SK-N-SH (cell line): ENCODE data around the gene FGF18. TPM values are rescaled to one million over a fixed set of nuclear protein-coding genes. Genes with fewer than 3 reads are reported as not detected.
A peak's percentile ranks its signal among the peaks of the same experiment; 100 is the strongest.

ENCODE experiments used
- CTCF ChIA-PET: fragments of 300-600, 350-600 bp; formaldehyde crosslinking; extraction: SDS; loops from one replicate; lab custom pipeline; 2021; lab: Yijun Ruan, JAX
- POLR2A ChIA-PET: fragments of 350-600 bp; sonication (Branson Sonifier 250); formaldehyde crosslinking; extraction: SDS; loops from one replicate; lab custom pipeline; 2020; ENCODE audit warnings: antibody characterized with exemption, inconsistent platforms; lab: Yijun Ruan, JAX
- DNase-seq: peaks from one replicate; pipeline ENCODE4 v3.0.0; 2012
- H2AFZ ChIP-seq: fragments of 200-600 bp; sonication (generic); 2 replicates; pipeline ENCODE4 v1.8.1; 2016; ENCODE audit warnings: antibody characterized with exemption, mild to moderate bottlenecking, low read depth
- H3F3A ChIP-seq: fragments of 200-600 bp; sonication (generic); replicated peaks from 2 replicates; pipeline ENCODE3; 2016; ENCODE audit warnings: antibody characterized with exemption, mild to moderate bottlenecking; ENCODE audit not compliant: insufficient read depth
- H3K27ac ChIP-seq, 2 experiments: fragments of 200-500 bp in 1 of 2; fragments of 200-600 bp in 1 of 2; sonication (Bioruptor generic) in 1 of 2; sonication (generic), shearing (Covaris generic) in 1 of 2; 2 replicates each; pipeline versions ENCODE4 v1.5.1 to v1.6.1; 2014 to 2016; ENCODE audit warnings: low read depth in 2 of 2, inconsistent platforms in 1 of 2, low read length in 1 of 2, mild to moderate bottlenecking in 1 of 2, mixed read lengths in 1 of 2
- H3K27me3 ChIP-seq: fragments of 200-600 bp; sonication (generic), shearing (Covaris generic); 2 replicates; pipeline ENCODE4 v1.6.1; 2016; ENCODE audit warnings: mixed run types; ENCODE audit not compliant: insufficient read depth
- H3K36me3 ChIP-seq, 2 experiments: fragments of 200-500 bp in 1 of 2; fragments of 200-600 bp in 1 of 2; sonication (Bioruptor generic) in 1 of 2; sonication (generic) in 1 of 2; replicated peaks in 1 of 2; 2 replicates each; pipeline versions ENCODE3 to v1.5.1; 2014 to 2016; ENCODE audit warnings: low read length in 1 of 2, mild to moderate bottlenecking in 1 of 2; ENCODE audit not compliant: insufficient read depth in 2 of 2, control insufficient read depth in 1 of 2
- H3K4me1 ChIP-seq, 2 experiments: fragments of 200-500 bp in 1 of 2; fragments of 200-600 bp in 1 of 2; sonication (Bioruptor generic) in 1 of 2; sonication (generic), shearing (Covaris generic) in 1 of 2; 2 replicates each; pipeline versions ENCODE4 v1.5.1 to v1.6.1; 2014 to 2016; ENCODE audit warnings: low read depth in 1 of 2, low read length in 1 of 2, mixed run types in 1 of 2; ENCODE audit not compliant: insufficient read depth in 2 of 2, control insufficient read depth in 1 of 2
- H3K4me2 ChIP-seq: fragments of 200-600 bp; sonication (generic), shearing (Covaris generic); 2 replicates; pipeline ENCODE4 v1.6.1; 2017; ENCODE audit warnings: mixed run types
- H3K4me3 ChIP-seq, 2 experiments: fragments of 200-500 bp in 1 of 2; fragments of 200-600 bp in 1 of 2; sonication (Bioruptor generic) in 1 of 2; sonication (generic), shearing (Covaris generic) in 1 of 2; 2 replicates each; pipeline versions ENCODE4 v1.5.1 to v1.8.1; 2014 to 2016; ENCODE audit warnings: low read depth in 2 of 2, inconsistent platforms in 1 of 2, low read length in 1 of 2, mild to moderate bottlenecking in 1 of 2, mixed read lengths in 1 of 2, moderate library complexity in 1 of 2
- H3K79me2 ChIP-seq: fragments of 200-600 bp; sonication (generic); 2 replicates; pipeline ENCODE4 v1.8.1; 2017; ENCODE audit warnings: mild to moderate bottlenecking; ENCODE audit not compliant: insufficient read depth
- H3K9ac ChIP-seq: fragments of 200-600 bp; sonication (generic); 2 replicates; pipeline ENCODE4 v1.6.1; 2017; ENCODE audit warnings: mixed run types
- H3K9me2 ChIP-seq: fragments of 200-600 bp; sonication (generic); 2 replicates; pipeline ENCODE4 v1.6.1; 2017; ENCODE audit warnings: mixed run types
- H3K9me3 ChIP-seq: fragments of 200-600 bp; sonication (generic); 2 replicates; pipeline ENCODE4 v1.6.1; 2017; ENCODE audit warnings: mixed run types, mild to moderate bottlenecking, moderate library complexity
- H4K20me1 ChIP-seq: fragments of 200-600 bp; sonication (generic); 2 replicates; pipeline ENCODE4 v1.6.1; 2017; ENCODE audit warnings: mild to moderate bottlenecking, mixed run types; ENCODE audit not compliant: insufficient read depth
- CHD2 ChIP-seq: fragments of 150-350 bp; IDR thresholded peaks from 2 replicates; pipeline ENCODE4 v1.6.1; 2018; ENCODE audit warnings: low read length; ENCODE audit not compliant: partially characterized antibody
- ELF1 ChIP-seq: IDR thresholded peaks from 2 replicates; pipeline ENCODE4 v1.4.0; 2012
- FOSL2 ChIP-seq: IDR thresholded peaks from 2 replicates; pipeline ENCODE4 v1.4.0; 2012; ENCODE audit warnings: low read depth, mild to moderate bottlenecking, moderate library complexity, borderline replicate concordance
- GATA2 ChIP-seq: sonication (generic); formaldehyde crosslinking; IDR thresholded peaks from 2 replicates; pipeline ENCODE4 v1.5.0; 2020; ENCODE audit warnings: mild to moderate bottlenecking, missing genetic modification reagents
- JUND ChIP-seq: IDR thresholded peaks from 2 replicates; pipeline ENCODE4 v1.4.0; 2012
- NFIC ChIP-seq: IDR thresholded peaks from 2 replicates; pipeline ENCODE4 v1.4.0; 2012; ENCODE audit warnings: borderline replicate concordance
- RAD21 ChIP-seq: IDR thresholded peaks from 2 replicates; pipeline ENCODE4 v1.6.1; 2012; ENCODE audit warnings: mild to moderate bottlenecking, low read length
- RXRA ChIP-seq: IDR thresholded peaks from 2 replicates; pipeline ENCODE4 v1.4.0; 2012; ENCODE audit warnings: low read depth, mild to moderate bottlenecking, borderline replicate concordance
- SIN3A ChIP-seq: IDR thresholded peaks from 2 replicates; pipeline ENCODE4 v1.6.1; 2012; ENCODE audit warnings: low read depth, mild to moderate bottlenecking, low read length, moderate library complexity, borderline replicate concordance
- TAF1 ChIP-seq: IDR thresholded peaks from 2 replicates; pipeline ENCODE4 v1.6.1; 2012; ENCODE audit warnings: low read depth, mild to moderate bottlenecking, low read length, moderate library complexity, borderline replicate concordance
- TCF12 ChIP-seq: IDR thresholded peaks from 2 replicates; pipeline ENCODE4 v1.4.0; 2012
- TEAD4 ChIP-seq: IDR thresholded peaks from 2 replicates; pipeline ENCODE4 v1.4.0; 2012; ENCODE audit warnings: mild to moderate bottlenecking, borderline replicate concordance; ENCODE audit not compliant: insufficient read depth
- YY1 ChIP-seq: IDR thresholded peaks from 2 replicates; pipeline ENCODE4 v1.4.0; 2012; ENCODE audit warnings: low read depth, mild to moderate bottlenecking
- WGBS: methylation state at CpG from one replicate; pipeline ENCODE4 v1.1.6; 2017; ENCODE audit warnings: low lambda C conversion rate; 5-methylcytosine and 5-hydroxymethylcytosine counted together
- polyA plus RNA-seq, 3 experiments: library from polyadenylated mRNA; depleted of rRNA; stranded (reverse); fragments of >200 nt; gene quantifications; 2 replicates each; pipeline ENCODE4 v1.2.3, GENCODE V29; 2012
- TF ChIP-seq, protein P1 (sequence below): IDR thresholded peaks from 2 replicates; pipeline ENCODE4 v1.4.0; 2012; ENCODE audit warnings: low read depth

FGF18 gene
- polyA plus RNA-seq, 1 of the 3 experiments (the other 2 are of a cell fraction): 0.89 TPM

DNA sequence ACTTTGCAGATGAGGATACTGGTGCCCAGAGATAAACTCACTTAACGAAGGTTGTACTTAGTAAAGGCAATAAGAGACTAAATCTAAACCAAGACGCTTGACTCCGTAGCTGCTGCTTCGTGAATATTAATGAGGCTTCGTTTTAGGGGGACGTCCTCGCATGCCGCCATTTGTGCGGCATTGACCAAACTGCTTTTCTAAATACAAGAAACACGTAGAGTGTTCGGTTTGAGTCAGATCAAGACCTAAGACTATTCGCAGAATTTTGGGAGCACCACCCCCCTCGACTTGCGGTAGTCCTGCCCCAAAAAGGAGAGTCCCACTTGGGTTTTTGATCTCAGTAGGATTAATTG lies 30.7 kb upstream of the FGF18 start:
- H3K9me2 ChIP-seq: no peaks in the 10 kb centered on the region
- H3K4me3 ChIP-seq: peak overlapping the region; percentile 68 to 82
- peaks cover 61% of the 10 kb centered on the region for H3K79me2 ChIP-seq
- peaks cover 7 to 16% of the 10 kb centered on the region in 2 experiments; a peak in 3 of 4 replicates for H3K4me1 ChIP-seq
- H3K9ac ChIP-seq: peak overlapping the region; percentile 85
- ChIA-PET CTCF (interaction anchor here (1.2 kb wide), 1 partner anchor 46 kb away, joined by 6 read pairs; no protein-coding TSS in a partner anchor), POLR2A (interaction anchor here (0.7 to 2.3 kb wide), 5 partner anchors 12 to 400 kb away, joined by 3 to 9 read pairs (median 4); partner anchors contain the start of gene TLX3)
- no peak overlapping the region for H2AFZ ChIP-seq
- WGBS: under 1% methylated on average over 14 of the region's 14 CpGs
- peaks cover 59% of the 10 kb centered on the region for H4K20me1 ChIP-seq
- H3K36me3 ChIP-seq: peaks cover 42 to 46% of the 10 kb centered on the region in 2 experiments
- peak overlapping the region; percentile 89 for H3K4me2 ChIP-seq
- DNase-seq: no peak
- no peak for TF ChIP-seq JUND
- 0 out of 2 replicates have a peak, but pooled peaks have one; percentile 29 for TF ChIP-seq YY1
- no peaks in the 10 kb centered on the region for H3K27me3 ChIP-seq
- peaks cover 19% of the 10 kb centered on the region for H3F3A ChIP-seq
- no peaks in the 10 kb centered on the region for H3K9me3 ChIP-seq
- H3K27ac ChIP-seq: peak overlapping the region; percentile 47 to 88; a peak in 3 of 4 replicates

DNA sequence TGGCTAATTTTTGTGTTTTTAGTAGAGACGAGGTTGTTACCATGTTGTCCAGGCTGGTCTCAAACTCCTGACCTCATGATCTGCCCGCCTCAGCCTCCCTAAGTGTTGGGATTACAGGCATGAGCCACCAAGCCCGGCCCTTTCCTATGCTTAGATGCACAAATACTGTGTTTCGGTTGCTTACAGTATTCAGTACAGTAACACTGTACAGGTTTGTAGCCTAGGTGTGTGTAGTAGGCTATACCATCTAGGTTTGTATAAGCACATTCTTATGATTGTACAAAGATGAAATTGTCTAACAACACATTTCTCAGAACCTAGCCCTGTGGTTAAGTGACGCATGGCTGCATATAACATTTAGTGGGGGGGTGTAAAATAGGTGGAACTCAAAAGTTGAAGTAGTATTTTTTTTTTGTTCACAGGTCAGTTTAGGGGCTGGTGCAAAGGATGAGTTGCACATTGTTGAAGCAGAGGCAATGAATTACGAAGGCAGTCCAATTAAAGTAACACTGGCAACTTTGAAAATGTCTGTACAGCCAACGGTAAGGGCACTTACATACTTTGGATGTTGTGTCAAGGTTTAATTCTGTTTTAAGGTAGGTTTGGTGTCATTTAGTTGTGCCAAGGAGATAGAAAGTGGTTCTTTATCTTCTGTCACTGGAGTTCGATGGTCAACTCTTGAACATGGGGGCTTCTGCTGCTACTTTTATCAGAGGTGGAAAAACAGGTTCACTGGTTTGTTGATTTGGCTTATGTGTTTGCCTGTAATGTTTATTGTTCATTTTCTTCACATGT lies 28.4 kb upstream of the FGF18 start:
- no peak for DNase-seq
- H3K27me3 ChIP-seq: no peaks in the 10 kb centered on the region
- ChIA-PET POLR2A (no interaction called here), CTCF (no interaction called here)
- no peaks in the 10 kb centered on the region for H3K9me2 ChIP-seq
- H3F3A ChIP-seq: peaks cover 26% of the 10 kb centered on the region
- TF ChIP-seq RXRA: no peak
- TF ChIP-seq TAF1: no peak
- TF ChIP-seq CHD2: no peak
- TF ChIP-seq GATA2: no peak
- no peak for TF ChIP-seq TCF12
- no peak for TF ChIP-seq NFIC
- peaks cover 63 to 65% of the 10 kb centered on the region in 2 experiments for H3K36me3 ChIP-seq
- no peak overlapping the region for H3K27ac ChIP-seq
- no peak overlapping the region for H2AFZ ChIP-seq
- H3K4me1 ChIP-seq: peaks cover 7 to 16% of the 10 kb centered on the region in 2 experiments; a peak in 3 of 4 replicates
- peak overlapping the region; percentile 68 to 82; a peak in 2 of 4 replicates for H3K4me3 ChIP-seq
- H3K9me3 ChIP-seq: no peaks in the 10 kb centered on the region
- H3K79me2 ChIP-seq: peaks cover 84% of the 10 kb centered on the region
- WGBS: 65% methylated on average over 8 of the region's 8 CpGs
- H3K4me2 ChIP-seq: peak overlapping the region; percentile 89
- peaks cover 82% of the 10 kb centered on the region for H4K20me1 ChIP-seq
- no peak overlapping the region for H3K9ac ChIP-seq

- DNase-seq: no peak
- CTCF ChIA-PET: interaction anchor here (0.7 to 1.8 kb wide), 3 partner anchors 23 to 803 kb away, joined by 3 to 7 read pairs (median 3); partner anchors contain the start of gene FGF18
- Histone ChIP-seq H3K27me3 (no peaks in the 10 kb centered on the region), H3K79me2 (peaks cover 94% of the 10 kb centered on the region), H3K27ac (no peak overlapping the region), H4K20me1 (peaks cover 92% of the 10 kb centered on the region), H3K4me2 (peak overlapping the region; percentile 89; the same call in 1 of the 2 replicates), H2AFZ (no peak overlapping the region), H3K9me3 (no peaks in the 10 kb centered on the region), H3K4me1 (peaks cover 7 to 16% of the 10 kb centered on the region in 2 experiments; a peak in 3 of 4 replicates)
- WGBS: 82% methylated on average over 14 of the region's 14 CpGs
- TF ChIP-seq RAD21 (no peak), FOSL2 (no peak), ELF1 (no peak), SIN3A (no peak; the same call in 1 of the 2 replicates), TCF12 (no peak), TEAD4 (no peak), TAF1 (no peak)
- TF ChIP-seq, protein P1, sequence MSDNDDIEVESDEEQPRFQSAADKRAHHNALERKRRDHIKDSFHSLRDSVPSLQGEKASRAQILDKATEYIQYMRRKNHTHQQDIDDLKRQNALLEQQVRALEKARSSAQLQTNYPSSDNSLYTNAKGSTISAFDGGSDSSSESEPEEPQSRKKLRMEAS: no peak
- TF ChIP-seq, all 33 proteins: peak for 0
- POLR2A ChIA-PET: interaction anchor here (0.7 kb wide), 1 partner anchor 181 kb away, joined by 4 read pairs; no protein-coding TSS in a partner anchor
- H3F3A ChIP-seq: peaks cover 23% of the 10 kb centered on the region
- no peak overlapping the region for H3K4me3 ChIP-seq
- H3K9me2 ChIP-seq: no peaks in the 10 kb centered on the region
- H3K36me3 ChIP-seq: peaks cover 65 to 75% of the 10 kb centered on the region in 2 experiments
- H3K9ac ChIP-seq: no peak overlapping the region
These were observed 27.4 kb upstream of the FGF18 start for GRCh38 chr5:171391996-171392577.
